Ishikawa (cell line): ENCODE data around the gene VAV3.

Experiments used
- CEBPB ChIP-seq: IDR thresholded peaks from 2 replicates; pipeline ENCODE4 v1.6.1; 2012
- CREB1 ChIP-seq: IDR thresholded peaks from 2 replicates; pipeline ENCODE4 v1.6.1; 2012; ENCODE audit warnings: low read depth
- EGR1 ChIP-seq: IDR thresholded peaks from 2 replicates; pipeline ENCODE4 v1.6.1; 2012
- EP300 ChIP-seq: IDR thresholded peaks from 2 replicates; pipeline ENCODE4 v1.6.1; 2012; ENCODE audit warnings: borderline replicate concordance
- FOXM1 ChIP-seq: IDR thresholded peaks from 2 replicates; pipeline ENCODE4 v1.6.1; 2012; ENCODE audit warnings: low read depth, borderline replicate concordance
- NFIC ChIP-seq: IDR thresholded peaks from 2 replicates; pipeline ENCODE4 v1.6.1; 2012
- RAD21 ChIP-seq: IDR thresholded peaks from 2 replicates; pipeline ENCODE4 v1.6.1; 2012; ENCODE audit warnings: low read depth
- TAF1 ChIP-seq: IDR thresholded peaks from 2 replicates; pipeline ENCODE4 v1.6.1; 2012; ENCODE audit warnings: low read depth, mild to moderate bottlenecking
- TCF12 ChIP-seq: IDR thresholded peaks from 2 replicates; pipeline ENCODE4 v1.6.1; 2012; ENCODE audit warnings: low read depth
- TEAD4 ChIP-seq: IDR thresholded peaks from 2 replicates; pipeline ENCODE4 v1.6.1; 2012
- YY1 ChIP-seq: IDR thresholded peaks from 2 replicates; pipeline ENCODE4 v1.6.1; 2012; ENCODE audit warnings: low read depth
- ZBTB7A ChIP-seq: IDR thresholded peaks from 2 replicates; pipeline ENCODE4 v1.6.1; 2012; ENCODE audit warnings: low read depth
- TF ChIP-seq, protein P1 (sequence below): IDR thresholded peaks from 2 replicates; pipeline ENCODE4 v1.6.1; 2012; ENCODE audit warnings: low read depth, mild to moderate bottlenecking
- TF ChIP-seq, protein P2 (sequence below): IDR thresholded peaks from 2 replicates; pipeline ENCODE4 v1.6.1; 2012
- TF ChIP-seq, protein P3 (sequence below): IDR thresholded peaks from 2 replicates; pipeline ENCODE4 v1.6.1; 2012

Gene VAV3

DNA sequence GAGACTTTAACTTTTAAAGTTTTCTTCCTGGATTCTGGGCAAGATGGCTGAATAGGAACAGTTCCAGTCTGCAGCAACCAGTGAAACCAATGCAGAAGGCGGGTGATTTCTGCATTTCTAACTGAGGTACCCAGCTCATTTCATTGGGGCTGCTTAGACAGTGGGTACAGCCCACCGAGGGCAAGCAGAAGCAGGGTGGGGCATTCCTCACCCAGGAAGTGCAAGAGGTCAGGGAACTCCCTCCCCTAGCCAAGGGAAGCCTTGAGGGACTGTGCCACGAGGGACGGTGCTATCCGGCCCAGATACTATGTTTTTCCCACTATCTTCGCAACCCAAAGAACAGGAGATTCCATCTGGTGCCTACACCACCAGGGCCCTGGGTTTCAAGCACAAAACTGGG, 121.0 kb downstream of the VAV3 start:
- TF ChIP-seq EP300 (no peak), CREB1 (no peak), RAD21 (no peak), TAF1 (no peak), TCF12 (no peak)
- TF ChIP-seq, protein P1, sequence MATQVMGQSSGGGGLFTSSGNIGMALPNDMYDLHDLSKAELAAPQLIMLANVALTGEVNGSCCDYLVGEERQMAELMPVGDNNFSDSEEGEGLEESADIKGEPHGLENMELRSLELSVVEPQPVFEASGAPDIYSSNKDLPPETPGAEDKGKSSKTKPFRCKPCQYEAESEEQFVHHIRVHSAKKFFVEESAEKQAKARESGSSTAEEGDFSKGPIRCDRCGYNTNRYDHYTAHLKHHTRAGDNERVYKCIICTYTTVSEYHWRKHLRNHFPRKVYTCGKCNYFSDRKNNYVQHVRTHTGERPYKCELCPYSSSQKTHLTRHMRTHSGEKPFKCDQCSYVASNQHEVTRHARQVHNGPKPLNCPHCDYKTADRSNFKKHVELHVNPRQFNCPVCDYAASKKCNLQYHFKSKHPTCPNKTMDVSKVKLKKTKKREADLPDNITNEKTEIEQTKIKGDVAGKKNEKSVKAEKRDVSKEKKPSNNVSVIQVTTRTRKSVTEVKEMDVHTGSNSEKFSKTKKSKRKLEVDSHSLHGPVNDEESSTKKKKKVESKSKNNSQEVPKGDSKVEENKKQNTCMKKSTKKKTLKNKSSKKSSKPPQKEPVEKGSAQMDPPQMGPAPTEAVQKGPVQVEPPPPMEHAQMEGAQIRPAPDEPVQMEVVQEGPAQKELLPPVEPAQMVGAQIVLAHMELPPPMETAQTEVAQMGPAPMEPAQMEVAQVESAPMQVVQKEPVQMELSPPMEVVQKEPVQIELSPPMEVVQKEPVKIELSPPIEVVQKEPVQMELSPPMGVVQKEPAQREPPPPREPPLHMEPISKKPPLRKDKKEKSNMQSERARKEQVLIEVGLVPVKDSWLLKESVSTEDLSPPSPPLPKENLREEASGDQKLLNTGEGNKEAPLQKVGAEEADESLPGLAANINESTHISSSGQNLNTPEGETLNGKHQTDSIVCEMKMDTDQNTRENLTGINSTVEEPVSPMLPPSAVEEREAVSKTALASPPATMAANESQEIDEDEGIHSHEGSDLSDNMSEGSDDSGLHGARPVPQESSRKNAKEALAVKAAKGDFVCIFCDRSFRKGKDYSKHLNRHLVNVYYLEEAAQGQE: no peak
- TF ChIP-seq, protein P2, sequence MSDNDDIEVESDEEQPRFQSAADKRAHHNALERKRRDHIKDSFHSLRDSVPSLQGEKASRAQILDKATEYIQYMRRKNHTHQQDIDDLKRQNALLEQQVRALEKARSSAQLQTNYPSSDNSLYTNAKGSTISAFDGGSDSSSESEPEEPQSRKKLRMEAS: no peak
- TF ChIP-seq, protein P3, sequence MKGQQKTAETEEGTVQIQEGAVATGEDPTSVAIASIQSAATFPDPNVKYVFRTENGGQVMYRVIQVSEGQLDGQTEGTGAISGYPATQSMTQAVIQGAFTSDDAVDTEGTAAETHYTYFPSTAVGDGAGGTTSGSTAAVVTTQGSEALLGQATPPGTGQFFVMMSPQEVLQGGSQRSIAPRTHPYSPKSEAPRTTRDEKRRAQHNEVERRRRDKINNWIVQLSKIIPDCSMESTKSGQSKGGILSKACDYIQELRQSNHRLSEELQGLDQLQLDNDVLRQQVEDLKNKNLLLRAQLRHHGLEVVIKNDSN: no peak

DNA sequence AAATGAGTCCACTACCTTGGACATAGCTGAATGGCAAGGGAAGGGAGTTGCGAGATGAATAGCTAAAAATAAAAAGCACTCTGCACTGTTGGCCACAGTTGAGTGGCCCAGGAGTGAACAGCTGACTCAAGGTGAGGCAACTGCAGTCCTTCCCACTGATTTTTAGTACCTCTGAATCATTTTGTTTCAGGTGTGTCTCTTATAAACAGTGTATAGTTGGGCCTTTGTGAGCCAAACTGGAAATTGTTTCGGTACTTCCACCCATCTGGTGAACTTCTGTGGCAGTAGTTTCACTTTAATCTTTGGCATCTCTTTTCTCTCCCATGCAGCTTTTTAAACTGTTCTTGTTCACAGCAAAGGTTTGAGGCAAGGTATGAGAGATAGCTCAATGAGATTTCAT, 122.7 kb downstream of the VAV3 start:
- TF ChIP-seq TEAD4 (no peak), ZBTB7A (no peak), FOXM1 (no peak), NFIC (no peak), TAF1 (no peak), YY1 (no peak), EP300 (no peak), CEBPB (no peak), RAD21 (no peak)
- TF ChIP-seq, protein P2: no peak
- TF ChIP-seq, protein P3: no peak
- TF ChIP-seq, protein P1: no peak

DNA sequence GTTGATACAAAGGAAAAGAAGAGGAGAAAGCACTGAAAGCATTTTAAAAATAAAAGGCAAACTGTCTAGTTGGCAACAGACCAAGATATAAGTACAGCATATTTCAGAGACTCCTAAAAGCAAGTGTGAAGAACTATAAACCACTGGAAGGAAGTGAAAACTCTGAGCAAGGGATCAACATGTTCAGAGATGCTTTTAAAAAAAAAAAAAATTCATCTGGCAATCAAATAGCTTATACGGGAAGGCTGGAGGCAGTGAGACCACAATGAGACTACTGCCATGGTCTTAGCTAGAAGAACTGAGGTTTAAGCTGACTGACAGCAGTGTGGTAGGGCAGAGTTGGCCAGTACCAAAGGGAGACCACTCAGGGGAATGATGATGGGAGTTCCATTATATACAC, 124.3 kb downstream of the VAV3 start:
- TF ChIP-seq, protein P3: no peak
- TF ChIP-seq CREB1 (no peak), RAD21 (no peak), FOXM1 (no peak), EP300 (no peak), ZBTB7A (no peak), YY1 (no peak)
- TF ChIP-seq, protein P2: no peak

DNA sequence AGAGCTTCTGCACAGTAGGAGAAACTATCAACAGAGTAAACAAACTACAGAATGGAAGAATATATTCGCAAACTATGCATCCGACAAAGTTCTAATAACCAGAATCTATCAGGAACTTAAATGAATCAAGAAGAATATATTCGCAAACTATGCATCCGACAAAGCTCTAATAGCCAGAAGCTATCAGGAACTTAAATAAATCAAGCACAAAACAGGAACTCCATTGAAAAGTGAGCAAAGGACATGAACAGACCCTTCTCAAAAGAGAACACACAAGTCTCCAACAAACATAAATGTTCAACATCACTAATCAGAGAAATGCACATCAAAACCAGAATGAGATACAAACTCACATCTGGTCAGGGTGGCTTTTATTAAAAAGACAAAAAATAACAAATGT, 126.9 kb downstream of the VAV3 start:
- no peak for TF ChIP-seq YY1
- TF ChIP-seq TAF1: no peak
- no peak for TF ChIP-seq TCF12
- no peak for TF ChIP-seq FOXM1
- TF ChIP-seq, protein P2: no peak
- TF ChIP-seq CREB1: no peak
- no peak for TF ChIP-seq CEBPB
- no peak for TF ChIP-seq EP300
- TF ChIP-seq, protein P3: no peak
- no peak for TF ChIP-seq EGR1
- TF ChIP-seq TEAD4: no peak
- TF ChIP-seq, protein P1: no peak
- no peak for TF ChIP-seq NFIC
